Measurements from ENCODE around the gene ZMIZ1. TPM values are rescaled to one million over a fixed set of nuclear protein-coding genes. Genes with fewer than 3 reads are reported as not detected.
A peak's percentile ranks its signal among the peaks of the same experiment; 100 is the strongest.

ZMIZ1 gene
- total and polyA plus RNA-seq, 4 donors: 3.9 to 19.1 (median 9.8) TPM

DNA sequence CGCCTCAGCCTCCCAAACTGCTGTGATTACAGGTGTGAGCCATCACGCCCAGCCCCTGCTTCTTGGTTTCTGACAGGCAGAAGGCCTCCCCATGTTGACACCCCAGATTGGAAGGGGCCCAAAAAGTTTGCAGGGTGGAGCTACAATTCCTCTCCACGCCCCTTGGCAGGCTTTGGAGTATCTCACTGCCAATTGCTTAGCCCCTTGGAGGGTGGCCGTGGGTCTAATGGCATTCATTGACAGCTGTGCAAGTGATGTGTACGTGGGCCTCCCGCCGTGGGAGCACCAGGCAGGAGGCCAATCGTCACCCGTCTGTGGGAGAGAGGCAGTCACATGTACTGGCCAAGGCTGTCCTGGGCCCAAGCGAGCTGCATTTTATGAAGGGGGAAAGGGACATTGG is 204.8 kb downstream of the ZMIZ1 start:
- no peak overlapping the region for H3K9ac ChIP-seq (ENCODE audit: low read depth in 1 of 2, low read length in 2 of 2)

More for the DNA sequence above, 204.8 kb downstream of the ZMIZ1 start:
- no peak for TF ChIP-seq NR2F2 (IDR thresholded peaks at IDR 0.05)
- TF ChIP-seq, protein P1, sequence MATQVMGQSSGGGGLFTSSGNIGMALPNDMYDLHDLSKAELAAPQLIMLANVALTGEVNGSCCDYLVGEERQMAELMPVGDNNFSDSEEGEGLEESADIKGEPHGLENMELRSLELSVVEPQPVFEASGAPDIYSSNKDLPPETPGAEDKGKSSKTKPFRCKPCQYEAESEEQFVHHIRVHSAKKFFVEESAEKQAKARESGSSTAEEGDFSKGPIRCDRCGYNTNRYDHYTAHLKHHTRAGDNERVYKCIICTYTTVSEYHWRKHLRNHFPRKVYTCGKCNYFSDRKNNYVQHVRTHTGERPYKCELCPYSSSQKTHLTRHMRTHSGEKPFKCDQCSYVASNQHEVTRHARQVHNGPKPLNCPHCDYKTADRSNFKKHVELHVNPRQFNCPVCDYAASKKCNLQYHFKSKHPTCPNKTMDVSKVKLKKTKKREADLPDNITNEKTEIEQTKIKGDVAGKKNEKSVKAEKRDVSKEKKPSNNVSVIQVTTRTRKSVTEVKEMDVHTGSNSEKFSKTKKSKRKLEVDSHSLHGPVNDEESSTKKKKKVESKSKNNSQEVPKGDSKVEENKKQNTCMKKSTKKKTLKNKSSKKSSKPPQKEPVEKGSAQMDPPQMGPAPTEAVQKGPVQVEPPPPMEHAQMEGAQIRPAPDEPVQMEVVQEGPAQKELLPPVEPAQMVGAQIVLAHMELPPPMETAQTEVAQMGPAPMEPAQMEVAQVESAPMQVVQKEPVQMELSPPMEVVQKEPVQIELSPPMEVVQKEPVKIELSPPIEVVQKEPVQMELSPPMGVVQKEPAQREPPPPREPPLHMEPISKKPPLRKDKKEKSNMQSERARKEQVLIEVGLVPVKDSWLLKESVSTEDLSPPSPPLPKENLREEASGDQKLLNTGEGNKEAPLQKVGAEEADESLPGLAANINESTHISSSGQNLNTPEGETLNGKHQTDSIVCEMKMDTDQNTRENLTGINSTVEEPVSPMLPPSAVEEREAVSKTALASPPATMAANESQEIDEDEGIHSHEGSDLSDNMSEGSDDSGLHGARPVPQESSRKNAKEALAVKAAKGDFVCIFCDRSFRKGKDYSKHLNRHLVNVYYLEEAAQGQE (IDR thresholded peaks at IDR 0.05): no peak
- no peak for TF ChIP-seq TAF1 (conservative IDR thresholded peaks at IDR 0.05)
- no peak for TF ChIP-seq ZBTB33 (IDR thresholded peaks at IDR 0.05)
- no peak for TF ChIP-seq HNF4G (IDR thresholded peaks at IDR 0.05)
- TF ChIP-seq, protein P2, sequence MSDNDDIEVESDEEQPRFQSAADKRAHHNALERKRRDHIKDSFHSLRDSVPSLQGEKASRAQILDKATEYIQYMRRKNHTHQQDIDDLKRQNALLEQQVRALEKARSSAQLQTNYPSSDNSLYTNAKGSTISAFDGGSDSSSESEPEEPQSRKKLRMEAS (IDR thresholded peaks at IDR 0.05): no peak
- no peak for TF ChIP-seq RAD21 (IDR thresholded peaks at IDR 0.05)
- TF ChIP-seq, protein P3, sequence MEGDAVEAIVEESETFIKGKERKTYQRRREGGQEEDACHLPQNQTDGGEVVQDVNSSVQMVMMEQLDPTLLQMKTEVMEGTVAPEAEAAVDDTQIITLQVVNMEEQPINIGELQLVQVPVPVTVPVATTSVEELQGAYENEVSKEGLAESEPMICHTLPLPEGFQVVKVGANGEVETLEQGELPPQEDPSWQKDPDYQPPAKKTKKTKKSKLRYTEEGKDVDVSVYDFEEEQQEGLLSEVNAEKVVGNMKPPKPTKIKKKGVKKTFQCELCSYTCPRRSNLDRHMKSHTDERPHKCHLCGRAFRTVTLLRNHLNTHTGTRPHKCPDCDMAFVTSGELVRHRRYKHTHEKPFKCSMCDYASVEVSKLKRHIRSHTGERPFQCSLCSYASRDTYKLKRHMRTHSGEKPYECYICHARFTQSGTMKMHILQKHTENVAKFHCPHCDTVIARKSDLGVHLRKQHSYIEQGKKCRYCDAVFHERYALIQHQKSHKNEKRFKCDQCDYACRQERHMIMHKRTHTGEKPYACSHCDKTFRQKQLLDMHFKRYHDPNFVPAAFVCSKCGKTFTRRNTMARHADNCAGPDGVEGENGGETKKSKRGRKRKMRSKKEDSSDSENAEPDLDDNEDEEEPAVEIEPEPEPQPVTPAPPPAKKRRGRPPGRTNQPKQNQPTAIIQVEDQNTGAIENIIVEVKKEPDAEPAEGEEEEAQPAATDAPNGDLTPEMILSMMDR (IDR thresholded peaks at IDR 0.05; ENCODE audit: low read depth, low read length, missing input control): no peak
- no peak for TF ChIP-seq ATF3 (IDR thresholded peaks at IDR 0.05)
- TF ChIP-seq SP1 (IDR thresholded peaks at IDR 0.05): no peak
- no peak for TF ChIP-seq YY1 (IDR thresholded peaks at IDR 0.05)
- TF ChIP-seq JUND (IDR thresholded peaks at IDR 0.05): no peak
- no peak for TF ChIP-seq FOXA1 (IDR thresholded peaks at IDR 0.05)
- no peak for TF ChIP-seq HNF4A (conservative IDR thresholded peaks at IDR 0.05)
- TF ChIP-seq FOXA2 (IDR thresholded peaks at IDR 0.05): no peak
- no peak for TF ChIP-seq EGR1 (IDR thresholded peaks at IDR 0.05; ENCODE audit: low read depth in 2 of 2)
- TF ChIP-seq GABPA (IDR thresholded peaks at IDR 0.05 in 1 of 2, conservative IDR thresholded peaks at IDR 0.05 in 1 of 2): no peak
- no peak for TF ChIP-seq RXRA (IDR thresholded peaks at IDR 0.05)
- H3K4me3 ChIP-seq (ENCODE audit: low read depth in 1 of 3, low read length in 3 of 3): no peak overlapping the region
- H3K9me3 ChIP-seq (ENCODE audit: control insufficient read depth in 4 of 4, low read length in 3 of 4): no peaks in the 10 kb centered on the region
- no peaks in the 10 kb centered on the region for H3K27me3 ChIP-seq (ENCODE audit: control insufficient read depth in 4 of 4, insufficient read depth in 4 of 4, low read length in 3 of 4)
- DNase-seq (ENCODE audit: low spot score): no peak
- H3K4me1 ChIP-seq (ENCODE audit: control insufficient read depth in 4 of 4, insufficient read depth in 4 of 4, low read length in 3 of 4): peaks cover 0 to 14% (median 2%) of the 10 kb centered on the region in 4 donors
- peaks cover 0 to 7% (median 5%) of the 10 kb centered on the region in 4 donors for H3K36me3 ChIP-seq (ENCODE audit: control insufficient read depth in 4 of 4, insufficient read depth in 3 of 4, low read depth in 1 of 4, low read length in 3 of 4)
- H3K27ac ChIP-seq (ENCODE audit: low read depth in 1 of 2, low read length in 2 of 2): peak overlapping the region in 1 of 2 donors; percentile 51
- 83% methylated on average over 10 of the region's 10 CpGs for WGBS
